ENCODE data around the gene GRIN3A.
"Not testable (repeated sequence)": the region's sequence is repeated elsewhere in the genome, so short reads cannot be mapped to it uniquely, and the experiment has no call there.

Gene GRIN3A

DNA sequence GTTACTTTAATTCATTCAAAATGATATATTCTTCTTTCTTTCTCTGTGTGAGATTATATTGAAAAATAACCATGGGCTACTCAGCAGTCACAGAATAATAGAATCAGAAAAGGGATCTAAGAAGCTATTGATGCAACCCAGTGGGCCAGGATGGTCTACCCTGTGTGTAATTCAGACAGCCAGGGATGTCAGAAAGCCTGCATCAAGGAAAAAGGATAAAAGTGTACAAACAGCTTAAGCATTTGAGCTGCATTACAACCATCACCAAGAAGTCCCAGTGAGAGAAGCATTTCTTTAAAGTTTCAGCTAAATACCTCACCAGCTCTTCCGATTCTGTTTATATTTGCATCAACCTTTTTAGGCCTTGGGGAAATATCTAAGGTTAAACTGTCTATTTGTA, 105.8 kb downstream of the GRIN3A start:
- DNase-seq (ENCODE audit: low spot score) = no peak

GRCh38 chr9:101631892-101632291, 106.6 kb downstream of the GRIN3A start:
- DNase-seq (ENCODE audit: low spot score) = no peak

DNA sequence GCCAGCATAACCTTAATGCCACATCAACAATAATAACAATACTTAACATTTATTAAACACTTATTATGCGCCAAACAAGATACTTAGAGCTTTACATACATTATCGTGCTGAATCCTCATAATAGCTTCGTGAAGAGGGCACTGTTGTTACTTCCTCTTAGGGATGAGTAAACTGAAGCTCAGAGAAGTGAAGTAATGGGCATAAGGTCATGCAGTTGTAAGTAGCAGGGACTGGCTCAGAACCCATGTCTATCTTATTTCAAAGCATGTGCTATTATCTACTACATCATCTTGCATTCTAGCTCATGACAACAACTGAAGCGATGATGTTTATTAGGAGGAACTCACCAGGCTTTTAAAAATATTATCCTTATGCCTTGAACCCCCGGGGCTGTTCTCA, 108.8 kb downstream of the GRIN3A start:
- no peak for DNase-seq (ENCODE audit: low spot score)

GRCh38 chr9:101628173-101628572, 110.3 kb downstream of the GRIN3A start:
- DNase-seq (ENCODE audit: low spot score) = no peak

- DNase-seq (ENCODE audit: low spot score) = no peak
Measured at GRCh38 chr9:101626295-101626694, 112.2 kb downstream of the GRIN3A start.

DNA sequence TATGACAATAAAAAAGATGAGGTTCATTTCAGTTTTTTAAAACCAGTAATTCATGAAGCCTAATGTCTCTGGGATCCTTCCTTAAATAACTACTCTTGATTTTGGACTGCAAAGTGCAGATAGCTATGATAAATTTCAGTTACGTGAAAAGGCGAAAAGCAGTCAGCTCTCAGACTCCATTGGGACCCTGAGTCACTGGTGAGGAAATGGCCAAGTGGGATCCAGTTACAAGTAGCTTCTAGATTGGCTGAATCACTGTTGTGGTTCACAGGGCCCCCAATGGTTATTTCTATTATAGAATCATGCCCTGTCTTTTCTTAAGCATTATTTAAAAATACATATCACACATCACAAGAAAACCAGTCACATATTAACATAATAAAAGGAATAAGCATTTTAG, 112.6 kb downstream of the GRIN3A start:
- no peak for DNase-seq (ENCODE audit: low spot score)

GRCh38 chr9:101620452-101620851, 118.0 kb downstream of the GRIN3A start:
- no peak for DNase-seq (ENCODE audit: low spot score)

DNA sequence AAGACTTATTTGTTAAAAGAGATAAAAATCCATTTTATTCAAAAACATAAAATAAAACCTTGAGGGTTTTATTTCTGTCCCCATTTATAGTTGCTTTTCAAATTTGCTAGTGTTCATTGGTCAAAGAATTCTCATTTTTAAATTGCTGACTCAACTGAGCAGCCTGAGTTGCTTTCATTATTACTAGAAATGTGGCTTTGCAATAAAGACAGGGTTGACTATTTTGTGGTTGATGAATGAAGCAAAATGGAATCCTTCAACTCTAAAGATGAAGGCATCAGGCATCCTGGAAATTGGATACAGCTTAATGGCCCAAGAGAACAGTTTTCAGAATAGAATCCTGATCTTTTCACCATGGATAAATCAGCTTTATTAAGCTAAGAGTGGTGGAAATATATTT, 119.7 kb downstream of the GRIN3A start:
- DNase-seq (ENCODE audit: low spot score) = no peak

DNA sequence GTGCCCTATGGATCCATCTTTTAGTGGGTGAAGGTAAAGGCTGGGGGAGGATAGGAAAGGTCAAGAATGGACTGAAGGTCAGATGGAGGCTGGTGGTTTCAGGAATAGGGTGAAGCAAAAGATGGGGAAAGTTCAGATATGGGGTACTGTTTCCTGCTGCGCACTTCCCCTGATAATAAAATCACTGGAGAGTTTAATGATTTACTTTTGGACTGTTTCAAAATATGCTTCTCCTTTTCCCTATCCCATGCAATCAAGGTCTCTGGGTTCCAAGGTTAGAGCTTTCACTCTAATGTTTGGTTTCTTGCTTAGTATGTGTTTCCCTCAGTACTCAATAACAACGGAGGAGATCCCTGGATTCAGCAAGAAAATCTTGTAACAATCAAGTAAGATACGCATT, 132.9 kb downstream of the GRIN3A start:
- no peak for DNase-seq (ENCODE audit: low spot score)

DNA sequence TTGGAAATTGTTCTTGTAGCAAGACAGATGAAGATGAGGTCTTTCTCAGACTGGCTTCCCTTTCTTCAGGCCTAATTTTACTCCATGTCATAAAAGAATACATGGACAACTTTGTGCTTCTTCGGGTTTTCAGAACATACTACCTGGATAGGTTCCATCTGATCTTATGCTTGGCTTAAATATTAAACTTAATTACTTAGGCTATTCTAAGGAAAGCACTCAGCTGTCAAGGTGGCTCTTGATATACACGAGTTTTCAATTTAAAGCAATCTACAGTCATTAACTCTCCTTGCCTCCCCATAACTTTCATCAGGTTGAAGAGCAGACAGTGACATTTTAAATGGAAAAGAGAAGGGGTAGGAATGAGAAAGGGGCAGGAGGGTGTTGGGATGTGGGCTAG, 134.2 kb downstream of the GRIN3A start:
- no peak for DNase-seq (ENCODE audit: low spot score)

DNA sequence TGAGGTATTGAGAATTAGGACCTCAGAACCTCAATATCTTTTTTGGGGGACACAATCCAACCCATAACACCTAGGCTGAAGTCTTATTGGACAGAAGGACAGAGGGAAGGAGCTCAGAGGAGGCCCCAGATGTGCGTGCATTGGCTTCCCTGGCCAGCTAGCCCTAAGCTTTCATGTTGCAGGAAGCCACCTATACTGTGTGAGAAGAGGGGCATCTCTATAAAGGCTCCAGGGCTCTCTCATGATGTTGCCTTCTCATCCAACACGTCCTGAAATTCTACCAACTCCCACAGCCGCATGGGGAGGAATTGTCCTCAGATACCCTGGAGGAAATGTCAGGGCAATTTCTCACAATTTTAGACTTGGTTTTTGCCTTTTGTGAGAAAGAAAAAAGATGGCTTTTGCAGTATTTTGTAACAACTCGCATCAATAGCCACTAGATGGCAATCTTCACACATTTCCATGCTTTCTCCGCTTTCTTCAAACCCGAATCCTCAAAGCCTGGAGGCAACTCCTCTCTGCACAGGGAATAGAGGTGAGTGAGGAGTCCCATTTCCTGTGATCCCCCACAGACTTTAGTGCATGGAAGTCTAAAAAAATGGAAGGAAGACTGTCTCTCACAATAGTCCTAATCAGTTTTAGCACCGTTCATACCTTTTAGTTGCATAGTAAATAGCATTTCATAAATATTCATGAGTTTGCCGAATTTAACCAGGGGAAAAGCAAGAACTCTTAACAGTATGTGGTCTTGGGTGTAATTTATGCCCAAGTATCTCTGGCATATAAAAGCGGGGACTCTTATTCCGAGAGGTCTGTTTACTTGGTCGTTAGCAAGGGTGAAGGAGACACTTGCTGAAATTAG, 136.3 kb downstream of the GRIN3A start:
- peak; percentile 72 for DNase-seq (ENCODE audit: low spot score)

- no peak for DNase-seq (ENCODE audit: low spot score)
Measured at GRCh38 chr9:101594796-101595195, 143.7 kb downstream of the GRIN3A start, which contains the start of gene PPP3R2. Gene PPP3R2 (minus strand): TSS chr9:101594969. CDS start chr9:101594921, 48 bp downstream.

DNA sequence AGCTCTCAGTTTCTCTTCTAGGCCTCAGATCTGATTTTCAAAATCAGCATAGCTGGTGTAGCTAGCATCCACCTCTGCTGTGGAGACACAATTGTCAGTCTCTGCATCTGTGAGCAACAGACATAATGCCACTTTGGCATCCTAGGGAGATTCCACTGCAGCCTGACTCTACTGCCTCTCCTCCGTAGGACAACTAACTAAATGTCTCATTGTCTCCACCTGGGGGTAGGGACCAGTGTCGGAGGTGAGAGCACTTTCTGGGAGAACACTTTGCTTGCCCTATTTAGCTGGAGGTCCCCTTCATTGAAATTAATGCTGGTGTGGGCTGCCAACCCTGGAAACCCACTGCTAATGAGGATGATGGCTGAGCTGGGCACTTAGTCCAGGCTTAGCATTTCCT, 145.1 kb downstream of the GRIN3A start:
- no peak for DNase-seq (ENCODE audit: low spot score)

- DNase-seq (ENCODE audit: low spot score) = no peak
Measured at GRCh38 chr9:101592788-101593187, 145.7 kb downstream of the GRIN3A start.

- no peak for DNase-seq (ENCODE audit: low spot score)
Measured at GRCh38 chr9:101591787-101592446, 146.5 kb downstream of the GRIN3A start.

DNA sequence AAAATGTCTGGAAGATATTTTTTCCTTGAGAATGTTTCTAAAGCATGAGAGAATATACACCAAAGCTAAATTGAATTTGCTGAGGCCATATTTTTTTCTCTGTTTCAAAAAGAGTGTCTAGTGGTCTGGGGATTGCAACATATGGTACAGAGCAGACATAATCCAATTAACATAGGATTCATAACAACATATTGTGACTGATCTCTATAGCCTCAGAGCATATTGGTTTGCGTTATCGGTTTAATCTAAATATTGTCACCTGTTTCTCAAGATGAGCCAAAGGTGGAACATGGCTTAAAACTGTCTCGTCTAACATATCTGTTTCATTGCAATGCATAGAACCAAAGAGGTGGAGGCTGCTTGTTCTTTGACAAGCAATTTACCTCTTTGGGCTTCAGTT, 147.5 kb downstream of the GRIN3A start:
- no peak for DNase-seq (ENCODE audit: low spot score)

DNA sequence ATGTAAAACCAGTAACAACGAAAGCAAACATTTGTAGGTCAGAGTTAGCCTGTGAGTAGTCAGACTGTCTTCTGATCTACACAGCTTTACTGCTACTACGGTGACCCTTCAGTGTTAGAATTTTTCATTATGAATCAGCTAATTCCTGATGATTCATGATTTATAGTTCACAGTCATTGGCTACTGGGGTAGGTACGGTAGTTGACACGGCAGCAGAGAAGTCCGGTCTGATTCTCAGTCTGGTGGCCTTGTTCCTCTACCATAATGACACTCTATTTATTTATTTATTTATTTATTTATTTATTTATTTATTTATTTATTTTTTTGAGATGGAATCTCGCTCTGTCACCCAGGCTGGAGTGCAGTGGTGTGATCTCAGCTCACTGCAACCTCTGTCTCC, 148.4 kb downstream of the GRIN3A start:
- DNase-seq (ENCODE audit: low spot score) = not testable (repeated sequence)

- no peak for DNase-seq (ENCODE audit: low spot score)
Measured at GRCh38 chr9:101587332-101588043, 151.0 kb downstream of the GRIN3A start.

- no peak for DNase-seq (ENCODE audit: low spot score)
Measured at GRCh38 chr9:101586651-101587050, 151.8 kb downstream of the GRIN3A start.

- DNase-seq (ENCODE audit: low spot score) = peak; percentile 58
Measured at GRCh38 chr9:101585740-101586139, 152.7 kb downstream of the GRIN3A start.

DNA sequence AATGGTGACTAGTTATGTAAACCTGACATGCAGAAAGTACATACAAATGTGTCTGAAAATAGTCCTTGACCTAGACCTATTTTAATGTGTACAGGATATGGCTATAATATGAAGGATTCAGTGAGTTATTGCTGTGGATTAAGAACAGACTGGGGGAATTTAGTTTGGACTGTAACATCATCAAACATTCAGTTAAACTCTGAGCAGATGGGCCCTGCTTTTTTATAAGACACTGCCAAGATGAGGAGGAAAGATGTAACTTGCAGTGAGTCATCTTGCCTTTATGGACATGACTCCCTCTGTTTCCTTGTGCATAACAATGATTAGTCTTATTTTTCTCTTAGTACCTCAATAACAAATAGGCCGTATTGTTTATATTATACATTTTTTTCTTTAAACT, 155.9 kb downstream of the GRIN3A start:
- no peak for DNase-seq (ENCODE audit: low spot score)

GRCh38 chr9:101579711-101580545, 158.5 kb downstream of the GRIN3A start:
- no peak for DNase-seq (ENCODE audit: low spot score)

Data from pons (tissue), 1 donor.